GM12878 (cell line): ENCODE measurements around the gene KLHL7. TPM values are rescaled to one million over a fixed set of nuclear protein-coding genes. Genes with fewer than 3 reads are reported as not detected.

ENCODE experiments used
- ASH2L ChIP-seq: fragments of 300-600, 200-600 bp; sonication (generic); IDR thresholded peaks from 2 replicates; pipeline ENCODE4 v1.6.1; 2017; ENCODE audit warnings: low read depth, mild to moderate bottlenecking, borderline replicate concordance
- BRCA1 ChIP-seq: IDR thresholded peaks from 2 replicates; pipeline ENCODE4 v1.6.1; 2011; ENCODE audit warnings: low read depth, low read length, improper control_type of control experiment
- CREB1 ChIP-seq: IDR thresholded peaks from 2 replicates; pipeline ENCODE4 v1.6.1; 2012; ENCODE audit warnings: low read depth, mild to moderate bottlenecking, inconsistent platforms
- JUND ChIP-seq: IDR thresholded peaks from 2 replicates; pipeline ENCODE4 v1.6.1; 2012; ENCODE audit warnings: low read depth, mild to moderate bottlenecking, low read length, improper control_type of control experiment, moderate library complexity
- MXI1 ChIP-seq: fragments of 150-350 bp; IDR thresholded peaks from 2 replicates; pipeline ENCODE4 v1.6.1; 2011; ENCODE audit warnings: low read depth, mild to moderate bottlenecking, inconsistent platforms, low read length, improper control_type of control experiment
- NFXL1 ChIP-seq: fragments of 450-650 bp; IDR thresholded peaks from 2 replicates; pipeline ENCODE4 v1.6.1; 2017; ENCODE audit warnings: antibody characterized with exemption, mild to moderate bottlenecking, borderline replicate concordance
- NKRF ChIP-seq: fragments of 450-650 bp; conservative IDR thresholded peaks from 2 replicates; pipeline ENCODE4 v1.6.1; 2017; ENCODE audit warnings: mild to moderate bottlenecking, moderate library complexity
- NR2C2 ChIP-seq: IDR thresholded peaks from 2 replicates; pipeline ENCODE4 v1.6.1; 2011; ENCODE audit warnings: borderline replicate concordance, low read depth; ENCODE audit not compliant: control insufficient read depth, insufficient read length
- POLR2A ChIP-seq: IDR thresholded peaks from 2 replicates; pipeline ENCODE4 v1.6.1; 2011; ENCODE audit warnings: low read depth, mild to moderate bottlenecking, low read length
- POLR2AphosphoS2 ChIP-seq: IDR thresholded peaks from 2 replicates; pipeline ENCODE4 v1.6.1; 2011; ENCODE audit warnings: low read depth, mild to moderate bottlenecking, low read length, improper control_type of control experiment, moderate library complexity
- POU2F2 ChIP-seq: IDR thresholded peaks from 3 replicates; pipeline ENCODE4 v1.6.1; 2011; ENCODE audit warnings: low read depth, mild to moderate bottlenecking, low read length, borderline replicate concordance
- RFX5 ChIP-seq: IDR thresholded peaks from 2 replicates; pipeline ENCODE4 v1.6.1; 2011; ENCODE audit warnings: low read depth, low read length, improper control_type of control experiment
- SIX5 ChIP-seq: IDR thresholded peaks from 2 replicates; pipeline ENCODE4 v1.6.1; 2011; ENCODE audit warnings: mild to moderate bottlenecking, low read depth, low read length, moderate library complexity; ENCODE audit not compliant: severe bottlenecking
- ZNF687 ChIP-seq: fragments of 450-650 bp; IDR thresholded peaks from 2 replicates; pipeline ENCODE4 v1.6.1; 2017; ENCODE audit warnings: mild to moderate bottlenecking, moderate library complexity
- polyA plus RNA-seq, 11 experiments: library from polyadenylated mRNA; depleted of rRNA in 4 of 11; unstranded in 6 of 11; stranded (reverse) in 5 of 11; fragments of >200 nt; fragmentation: Nextera tagmentation in 4 of 11; fragmentation: Illumina TruSeq in 1 of 11; extraction: Ambion mirVana in 4 of 11; extraction: Trizol in 1 of 11; gene quantifications; 1 replicate in 1 of 11; 2 replicates in 10 of 11; pipeline versions ENCODE4 v1.2.1 to v1.2.3, GENCODE V29; 2011 to 2016; ENCODE audit warnings: inconsistent platforms in 2 of 11, missing spikeins in 2 of 11, low read depth in 1 of 11
- total RNA-seq, 4 experiments: library from RNA; depleted of rRNA in 3 of 4; stranded (reverse); fragments of >200 nt in 3 of 4; fragmentation: Illumina TruSeq in 1 of 4; extraction: Trizol in 1 of 4; gene quantifications; 2 replicates each; pipeline versions ENCODE4 v1.2.1 to v1.2.3, GENCODE V29; 2013 to 2021

The KLHL7 gene
- total and polyA plus RNA-seq, 10 of the 15 experiments (the other 5 are each of a cell fraction or from before 2014, with no cell fraction given): 6.4 to 38.7 (median 20.9) TPM

GRCh38 chr7:23105644-23106056 lies at the start of gene KLHL7 (continued):
- TF ChIP-seq NFXL1: no peak
- peak; percentile 70; the same call in 2 of the 3 replicates for TF ChIP-seq POU2F2
- TF ChIP-seq ASH2L: no peak
- TF ChIP-seq NKRF: peak; percentile 71; the same call in 1 of the 2 replicates
- no peak for TF ChIP-seq NR2C2
- TF ChIP-seq CREB1: peak; percentile 98
- TF ChIP-seq POLR2AphosphoS2: peak; percentile 72; the same call in 1 of the 2 replicates
- peak; percentile 95 for TF ChIP-seq MXI1
- no peak for TF ChIP-seq BRCA1
- TF ChIP-seq JUND: no peak
- no peak; the same call in 1 of the 2 replicates for TF ChIP-seq ZNF687
- peak; percentile 28; the same call in 1 of the 2 replicates for TF ChIP-seq RFX5
- TF ChIP-seq POLR2A: peak; percentile 92
- TF ChIP-seq SIX5: no peak
